SK-N-MC (cell line): ENCODE data around the gene NCMAP.

Experiments
- DNase-seq: peaks from one replicate; pipeline ENCODE4 v3.0.0-alpha.2; 2011; ENCODE audit warnings: low read depth, low spot score
- H3K27ac ChIP-seq: fragments of 200-600 bp; sonication (generic); 2 replicates; pipeline ENCODE4 v1.5.1; 2016; ENCODE audit warnings: mixed run types
- H3K36me3 ChIP-seq: fragments of 200-600 bp; sonication (generic); 2 replicates; pipeline ENCODE4 v1.6.1; 2017; ENCODE audit warnings: antibody characterized with exemption, low read length, mixed read lengths; ENCODE audit not compliant: insufficient read depth
- H3K4me3 ChIP-seq: fragments of 200-600 bp; sonication (generic); 2 replicates; pipeline ENCODE4 v1.5.1; 2016
- H3K9ac ChIP-seq: fragments of 200-600 bp; sonication (generic); 2 replicates; pipeline ENCODE4 v1.8.0; 2017; ENCODE audit warnings: mixed run types, mixed read lengths; ENCODE audit not compliant: insufficient read length
- H3K9me3 ChIP-seq: fragments of 200-600 bp; sonication (generic); 2 replicates; pipeline ENCODE4 v1.6.1; 2017; ENCODE audit warnings: low read depth, mild to moderate bottlenecking, antibody characterized with exemption, low read length, moderate library complexity, mixed read lengths
- EZH2 ChIP-seq: fragments of 200-600 bp; sonication (generic); IDR thresholded peaks from one replicate; pipeline ENCODE4 v1.6.1; 2017; ENCODE audit warnings: antibody characterized with exemption
- FOXP2 ChIP-seq: optimal IDR thresholded peaks from 2 replicates; pipeline ENCODE3; 2011; ENCODE audit warnings: mild to moderate bottlenecking, moderate library complexity; ENCODE audit not compliant: insufficient read depth; ENCODE audit errors: extremely low read length, control extremely low read depth
- POLR2AphosphoS5 ChIP-seq: IDR thresholded peaks from 2 replicates; pipeline ENCODE4 v1.6.1; 2012; ENCODE audit warnings: mild to moderate bottlenecking, low read depth, low read length, borderline replicate concordance

The NCMAP gene

DNA sequence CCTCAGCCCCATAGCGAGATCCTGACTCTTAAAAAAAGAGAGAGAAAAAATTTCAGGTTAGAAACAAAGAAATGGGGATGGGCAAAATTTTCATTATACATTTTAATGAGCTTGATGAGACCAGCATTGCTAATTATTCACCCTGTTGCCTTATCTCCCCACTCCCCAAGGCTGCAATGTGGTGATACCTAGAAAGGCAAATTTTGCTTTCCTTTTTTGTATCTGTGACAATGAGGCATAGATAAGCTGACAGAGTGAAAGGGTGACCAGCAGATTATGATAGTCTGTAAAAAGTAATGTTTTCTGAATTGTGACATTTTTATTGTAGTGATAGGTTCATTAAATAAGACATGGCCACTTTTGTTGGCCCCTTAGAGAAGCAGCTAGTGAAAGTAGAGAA, 100.2 kb downstream of the NCMAP start:
- no peak for TF ChIP-seq EZH2
- TF ChIP-seq POLR2AphosphoS5, result no peak
- TF ChIP-seq FOXP2, result no peak
- H3K36me3 ChIP-seq, result peaks cover 94% of the 10 kb centered on the region
- no peak overlapping the region for H3K4me3 ChIP-seq
- no peak overlapping the region for H3K9ac ChIP-seq
- no peak overlapping the region for H3K27ac ChIP-seq
- no peaks in the 10 kb centered on the region for H3K9me3 ChIP-seq
- no peak for DNase-seq

DNA sequence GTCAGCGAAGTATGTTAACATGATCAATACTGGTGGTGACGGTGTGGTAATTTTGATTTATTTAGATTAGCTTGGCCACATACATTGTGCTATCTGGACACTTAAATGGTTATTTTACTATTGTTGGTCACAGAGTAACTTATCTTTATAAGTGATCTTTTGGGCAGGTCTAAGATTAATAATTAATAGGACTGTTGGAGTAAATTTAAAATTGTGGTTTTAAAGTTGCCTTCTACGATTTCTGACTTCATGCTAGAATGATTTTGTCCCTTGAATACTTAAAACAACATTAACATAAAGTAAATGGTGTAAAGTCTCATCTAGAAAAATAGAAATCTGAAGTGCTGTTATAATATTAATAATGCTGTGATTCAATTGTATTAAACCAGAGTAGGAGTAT, 101.9 kb downstream of the NCMAP start:
- Histone ChIP-seq H3K4me3 (no peak overlapping the region), H3K36me3 (peaks cover 99% of the 10 kb centered on the region), H3K9ac (no peak overlapping the region), H3K27ac (no peak overlapping the region), H3K9me3 (no peaks in the 10 kb centered on the region)
- no peak for DNase-seq
- TF ChIP-seq POLR2AphosphoS5 (no peak), FOXP2 (no peak), EZH2 (no peak)
